Peyer's patch (tissue), 4 donors: ENCODE data around the gene CFAP43.

Experiments used
- CTCF ChIP-seq, 6 experiments: fragments of 450-650 bp in 4 of 6; fragments of 200-600 bp in 2 of 6; sonication (generic) in 1 of 6; IDR thresholded peaks; one replicate each; pipeline ENCODE4 v1.5.1; 2017 to 2019; ENCODE audit warnings: antibody characterized with exemption in 6 of 6, mild to moderate bottlenecking in 3 of 6, moderate library complexity in 1 of 6
- POLR2A ChIP-seq, 2 donors: fragments of 450-650 bp; IDR thresholded peaks; one replicate each; pipeline ENCODE4 v1.5.1; 2017; ENCODE audit warnings: antibody characterized with exemption in 2 of 2, mild to moderate bottlenecking in 2 of 2, moderate library complexity in 2 of 2

- TF ChIP-seq CTCF (IDR thresholded peaks at IDR 0.05): no peak
- TF ChIP-seq POLR2A (IDR thresholded peaks at IDR 0.05): no peak
Observed at GRCh38 chr10:104257235-104257634, 25.1 kb upstream of the CFAP43 start.
